Mesothelial cell of epicardium (in vitro differentiated cells): ENCODE data around the gene FNTB. TPM values are rescaled to one million over a fixed set of nuclear protein-coding genes. Genes with fewer than 3 reads are reported as not detected.

ENCODE experiments used
- DNase-seq, 2 experiments: peaks; one replicate each; pipeline ENCODE4 v3.0.0; 2021; ENCODE audit warnings: low spot score in 2 of 2; ENCODE audit not compliant: unreplicated experiment in 2 of 2
- H3K27ac Mint-ChIP-seq: 2 replicates; pipeline ENCODE4 v1.8.0; 2021; ENCODE audit warnings: mixed read lengths
- H3K27me3 Mint-ChIP-seq: 2 replicates; pipeline ENCODE4 v1.8.0; 2021; ENCODE audit warnings: low read depth, mixed read lengths
- H3K36me3 Mint-ChIP-seq: 2 replicates; pipeline ENCODE4 v1.8.0; 2021; ENCODE audit warnings: mixed read lengths
- H3K4me1 Mint-ChIP-seq: 2 replicates; pipeline ENCODE4 v1.8.0; 2021; ENCODE audit warnings: mixed read lengths
- H3K4me3 Mint-ChIP-seq: 2 replicates; pipeline ENCODE4 v1.8.0; 2021; ENCODE audit warnings: mild to moderate bottlenecking, moderate library complexity, mixed read lengths
- H3K9me3 Mint-ChIP-seq: 2 replicates; pipeline ENCODE4 v1.8.0; 2021; ENCODE audit warnings: mixed read lengths
- CTCF ChIP-seq: fragments of 200-600 bp; sonication (generic); IDR thresholded peaks from one replicate; pipeline ENCODE4 v1.5.0; 2021; ENCODE audit warnings: antibody characterized with exemption; ENCODE audit not compliant: unreplicated experiment
- total RNA-seq: library from RNA; stranded (reverse); gene quantifications from 3 replicates; pipeline ENCODE4 v1.2.1, GENCODE V29; 2021

The FNTB gene
- total RNA-seq, 1 donor from 2014 or later, result 45.7 TPM

- H3K4me3 Mint-ChIP-seq, result peak overlapping the region; percentile 84
- no peaks in the 10 kb centered on the region for H3K36me3 Mint-ChIP-seq
- H3K27ac Mint-ChIP-seq, result peak overlapping the region; percentile 59
- H3K4me1 Mint-ChIP-seq, result peaks cover 20% of the 10 kb centered on the region
- TF ChIP-seq CTCF, result no peak
- no peaks in the 10 kb centered on the region for H3K9me3 Mint-ChIP-seq
- H3K27me3 Mint-ChIP-seq, result peaks cover under 1% of the 10 kb centered on the region
- no peak for DNase-seq
Observed at GRCh38 chr14:64973026-64973442, 13.7 kb upstream of the FNTB start.

- Mint-ChIP-seq H3K36me3 (no peaks in the 10 kb centered on the region), H3K27ac (no peak overlapping the region), H3K27me3 (peaks cover 1% of the 10 kb centered on the region), H3K9me3 (no peaks in the 10 kb centered on the region), H3K4me1 (peaks cover 21% of the 10 kb centered on the region), H3K4me3 (no peak overlapping the region)
- DNase-seq, result no peak
- TF ChIP-seq CTCF, result no peak
Observed at GRCh38 chr14:64973826-64974225, 12.9 kb upstream of the FNTB start.

- Mint-ChIP-seq H3K4me1 (peaks cover 24% of the 10 kb centered on the region), H3K27ac (no peak overlapping the region), H3K4me3 (no peak overlapping the region), H3K9me3 (no peaks in the 10 kb centered on the region), H3K36me3 (no peaks in the 10 kb centered on the region), H3K27me3 (peaks cover 1% of the 10 kb centered on the region)
- no peak for TF ChIP-seq CTCF
- no peak for DNase-seq
Observed at GRCh38 chr14:64974563-64974962, 12.1 kb upstream of the FNTB start.

DNA sequence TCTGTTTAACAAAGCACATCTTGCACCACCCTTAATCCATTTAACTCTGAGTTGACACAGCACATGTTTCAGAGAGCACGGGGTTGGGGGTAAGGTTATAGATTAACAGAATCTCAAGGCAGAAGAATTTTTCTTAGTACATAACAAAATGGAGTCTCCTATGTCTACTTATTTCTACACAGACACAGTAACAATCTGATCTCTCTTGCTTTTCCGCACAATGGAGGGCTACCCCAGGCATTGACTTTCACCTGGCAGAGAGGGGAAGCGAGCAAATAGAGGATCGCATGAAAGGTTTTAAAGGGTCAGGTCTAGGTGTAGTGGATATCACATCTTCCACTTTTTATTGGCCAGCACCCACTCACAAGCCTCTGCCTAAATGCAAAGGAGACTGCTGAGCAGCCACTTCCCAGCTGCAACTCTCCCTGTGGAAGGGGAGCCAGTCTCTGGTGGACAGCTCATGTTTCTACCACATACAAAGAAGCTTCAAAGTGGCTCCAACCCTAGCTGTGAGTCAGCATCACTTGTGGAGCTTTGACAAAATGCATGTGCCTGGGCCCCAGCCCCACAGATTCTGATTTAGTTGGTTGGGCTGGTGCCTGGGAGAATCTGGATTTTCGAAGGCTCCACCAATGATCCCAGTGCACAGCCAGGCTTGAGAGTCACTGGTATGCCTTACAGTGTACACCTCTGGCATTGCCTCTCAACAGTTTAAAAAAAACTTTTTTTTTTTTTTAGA lies 7.2 kb upstream of the FNTB start:
- H3K27me3 Mint-ChIP-seq, result peaks cover 3% of the 10 kb centered on the region
- H3K4me3 Mint-ChIP-seq, result no peak overlapping the region
- no peaks in the 10 kb centered on the region for H3K36me3 Mint-ChIP-seq
- TF ChIP-seq CTCF, result no peak
- H3K27ac Mint-ChIP-seq, result no peak overlapping the region
- no peak for DNase-seq
- H3K9me3 Mint-ChIP-seq, result no peaks in the 10 kb centered on the region
- peaks cover 17% of the 10 kb centered on the region for H3K4me1 Mint-ChIP-seq

DNA sequence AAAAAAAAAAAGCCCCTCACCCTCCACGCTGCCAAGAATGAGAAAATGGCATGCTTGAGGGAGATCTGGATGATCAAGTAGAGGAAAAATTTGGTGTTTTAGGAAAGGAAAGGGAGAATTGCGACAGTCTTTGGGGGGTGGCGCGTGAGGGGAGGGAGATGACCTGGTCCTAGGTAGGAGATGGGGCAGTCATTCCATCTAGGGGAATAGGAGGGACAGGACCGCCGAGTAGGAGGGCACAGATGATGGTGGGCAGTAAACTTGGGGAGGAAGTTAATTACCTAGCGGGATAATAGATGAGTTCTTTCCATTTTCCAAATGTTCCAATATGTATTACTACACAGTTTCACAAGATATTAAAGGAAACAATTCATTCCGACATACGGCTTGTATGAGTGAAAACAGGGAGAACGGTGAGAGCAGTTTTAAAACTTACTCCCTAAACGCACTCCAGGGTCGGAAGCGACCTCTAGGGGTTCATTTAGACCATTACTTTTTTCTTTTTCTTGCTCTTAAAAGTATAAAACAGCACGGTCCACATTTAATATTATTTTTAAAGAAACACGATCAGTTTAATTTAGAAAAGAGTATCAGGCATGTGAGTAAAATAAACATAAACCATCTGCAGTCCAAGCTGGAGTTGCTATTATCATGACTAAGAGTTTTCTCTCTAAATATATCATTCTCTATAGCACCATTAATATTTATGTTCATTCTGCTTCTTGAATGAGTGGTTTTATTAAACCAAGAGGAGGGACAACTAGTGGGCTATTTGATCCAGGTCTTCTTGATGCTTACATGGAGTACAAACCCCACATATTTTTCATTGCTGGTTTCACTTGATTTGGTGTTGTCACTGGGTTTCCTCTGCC lies 3.0 kb upstream of the FNTB start:
- no peak overlapping the region for H3K27ac Mint-ChIP-seq
- H3K4me3 Mint-ChIP-seq, result peak overlapping the region; percentile 60
- DNase-seq, result no peak
- peaks cover 1% of the 10 kb centered on the region for H3K36me3 Mint-ChIP-seq
- peak; percentile 56 for TF ChIP-seq CTCF
- H3K9me3 Mint-ChIP-seq, result no peaks in the 10 kb centered on the region
- peaks cover 22% of the 10 kb centered on the region for H3K4me1 Mint-ChIP-seq
- H3K27me3 Mint-ChIP-seq, result peaks cover 8% of the 10 kb centered on the region
